Measurements from ENCODE around the gene EZR. TPM values are rescaled to one million over a fixed set of nuclear protein-coding genes. Genes with fewer than 3 reads are reported as not detected.

EZR gene
- total RNA-seq, 2 donors from 2014 or later = 76.8 to 103 TPM

GRCh38 chr6:158850807-158851115 is 31.6 kb upstream of the EZR start:
- Histone ChIP-seq H3K9me3 (no peaks in the 10 kb centered on the region), H3K4me3 (no peak overlapping the region), H3K36me3 (replicated peaks in 1 of 2; ENCODE audit: insufficient read depth in 1 of 2, low read depth in 2 of 2) (no peaks in the 10 kb centered on the region), H3K27ac (peak overlapping the region; percentile 55 to 88 (median 79)), H3K4me1 (peaks cover 53% of the 10 kb centered on the region), H3K27me3 (no peaks in the 10 kb centered on the region)
- ATAC-seq (no peak), DNase-seq (no peak)
- TF ChIP-seq CTCF (IDR thresholded peaks at IDR 0.05) (no peak), POLR2A (IDR thresholded peaks at IDR 0.05) (no peak)
- intact Hi-C loops (cut with DNase I) = no loop called here

GRCh38 chr6:158849899-158850806 is 31.0 kb upstream of the EZR start:
- H3K9me3 ChIP-seq = no peaks in the 10 kb centered on the region
- H3K36me3 ChIP-seq (replicated peaks in 1 of 2; ENCODE audit: insufficient read depth in 1 of 2, low read depth in 2 of 2) = no peaks in the 10 kb centered on the region
- DNase-seq (peak in 3 of 4 donors; percentile 41 to 66 (median 65)), ATAC-seq (peak; percentile 52)
- TF ChIP-seq CTCF (IDR thresholded peaks at IDR 0.05) (no peak), POLR2A (IDR thresholded peaks at IDR 0.05) (peak in 1 of 3 donors; percentile 7)
- no peak overlapping the region for H3K4me3 ChIP-seq
- H3K27ac ChIP-seq = peak overlapping the region; percentile 55 to 88 (median 79)
- H3K4me1 ChIP-seq = peaks cover 53% of the 10 kb centered on the region
- intact Hi-C loops (cut with DNase I) = no loop called here
- 41 to 43% methylated on average over 9 of the region's 9 CpGs for WGBS, 2 donors
- no peaks in the 10 kb centered on the region for H3K27me3 ChIP-seq

GRCh38 chr6:158848490-158848895 is 29.3 kb upstream of the EZR start:
- H3K9me3 ChIP-seq = no peaks in the 10 kb centered on the region
- peak overlapping the region; percentile 63 to 88 (median 79) for H3K27ac ChIP-seq
- intact Hi-C loops (cut with DNase I) = no loop called here
- no peaks in the 10 kb centered on the region for H3K27me3 ChIP-seq
- no peaks in the 10 kb centered on the region for H3K36me3 ChIP-seq (replicated peaks in 1 of 2; ENCODE audit: insufficient read depth in 1 of 2, low read depth in 2 of 2)
- TF ChIP-seq POLR2A (IDR thresholded peaks at IDR 0.05) = no peak
- TF ChIP-seq CTCF (IDR thresholded peaks at IDR 0.05) = no peak
- WGBS, 2 donors = 44 to 45% methylated on average over 7 of the region's 7 CpGs
- ATAC-seq (peak; percentile 75), DNase-seq (peak; percentile 69 to 79 (median 76))
- no peak overlapping the region for H3K4me3 ChIP-seq
- peaks cover 43% of the 10 kb centered on the region for H3K4me1 ChIP-seq

- Histone ChIP-seq H3K36me3 (replicated peaks in 1 of 2; ENCODE audit: insufficient read depth in 1 of 2, low read depth in 2 of 2) (no peaks in the 10 kb centered on the region), H3K4me3 (no peak overlapping the region), H3K27ac (peak overlapping the region in 2 of 4 donors; percentile 76 to 82), H3K9me3 (no peaks in the 10 kb centered on the region), H3K27me3 (no peaks in the 10 kb centered on the region), H3K4me1 (peaks cover 36% of the 10 kb centered on the region)
- ATAC-seq = no peak
- DNase-seq = no peak
- 89 to 91% methylated on average over 4 of the region's 4 CpGs for WGBS, 2 donors
- intact Hi-C loops (cut with DNase I) = no loop called here
- TF ChIP-seq POLR2A (IDR thresholded peaks at IDR 0.05) (no peak), CTCF (IDR thresholded peaks at IDR 0.05) (no peak)
Measured at GRCh38 chr6:158847786-158848185, 28.6 kb upstream of the EZR start.
